K562 (cell line): ENCODE results near the gene BICC1.

Experiments
- ATF6 ChIP-seq: sonication (generic); formaldehyde crosslinking; IDR thresholded peaks from 2 replicates; pipeline ENCODE4 v1.4.0; 2020; ENCODE audit warnings: mild to moderate bottlenecking, missing genetic modification reagents
- E4F1 ChIP-seq: fragments of 250-450 bp; sonication (Bioruptor Pico); IDR thresholded peaks from 2 replicates; pipeline ENCODE4 v1.5.0; 2021; ENCODE audit warnings: mild to moderate bottlenecking, borderline replicate concordance
- EP300 ChIP-seq: IDR thresholded peaks from 2 replicates; pipeline ENCODE4 v1.6.1; 2012; ENCODE audit warnings: low read length, improper control_type of control experiment
- NR3C1 ChIP-seq: sonication (generic); formaldehyde crosslinking; IDR thresholded peaks from 2 replicates; pipeline ENCODE4 v1.8.1; 2022; ENCODE audit warnings: missing genetic modification reagents
- POLR2A ChIP-seq: fragments of 450-650 bp; conservative IDR thresholded peaks from 2 replicates; pipeline ENCODE4 v1.6.1; 2016
- RFX5 ChIP-seq: IDR thresholded peaks from 2 replicates; pipeline ENCODE4 v1.6.1; 2011; ENCODE audit warnings: low read depth, mild to moderate bottlenecking, improper control_type of control experiment, low read length
- SAFB2 ChIP-seq: fragments of 200-400 bp; formaldehyde crosslinking; IDR thresholded peaks from 2 replicates; pipeline ENCODE4 v1.6.1; 2018; ENCODE audit warnings: borderline replicate concordance, low read length, low read depth, moderate library complexity; ENCODE audit not compliant: severe bottlenecking
- TARDBP ChIP-seq: fragments of 450-650 bp; IDR thresholded peaks from 2 replicates; pipeline ENCODE4 v1.6.1; 2016
- THRB ChIP-seq: fragments of 450-650 bp; formaldehyde crosslinking; conservative IDR thresholded peaks from 2 replicates; pipeline ENCODE4 v1.4.0; 2022; ENCODE audit warnings: mild to moderate bottlenecking, missing genetic modification characterization
- TRIM24 ChIP-seq, 2 experiments: fragments of 450-650 bp; IDR thresholded peaks; 2 replicates each; pipeline ENCODE4 v1.6.1; 2016
- ZBTB12 ChIP-seq: fragments of 250-450 bp; sonication (Bioruptor Pico); IDR thresholded peaks from 2 replicates; pipeline ENCODE4 v1.4.0; 2020
- ZNF197 ChIP-seq: fragments of 200-800 bp; sonication (Bioruptor generic); IDR thresholded peaks from 2 replicates; pipeline ENCODE4 v1.6.1; 2016; ENCODE audit warnings: low read depth, missing genetic modification characterization, missing compliant biosample characterization

- no peak for TF ChIP-seq THRB (CRISPR knock-in tag)
- TF ChIP-seq POLR2A = no peak
- TF ChIP-seq ZNF197 = no peak
- no peak for TF ChIP-seq RFX5
- no peak for TF ChIP-seq SAFB2
- no peak for TF ChIP-seq TRIM24 (IDR thresholded peaks at IDR 0.05)
- no peak for TF ChIP-seq E4F1 (CRISPR knock-in tag)
- TF ChIP-seq TARDBP = no peak
- TF ChIP-seq EP300 = no peak
- TF ChIP-seq ZBTB12 (CRISPR knock-in tag) = no peak
- no peak for TF ChIP-seq NR3C1 (CRISPR knock-in tag)
- no peak for TF ChIP-seq ATF6 (CRISPR knock-in tag)
Observed at GRCh38 chr10:58479045-58479444, 33.6 kb upstream of the BICC1 start.
